Measurements from ENCODE around the gene UPF1.

UPF1 gene

DNA sequence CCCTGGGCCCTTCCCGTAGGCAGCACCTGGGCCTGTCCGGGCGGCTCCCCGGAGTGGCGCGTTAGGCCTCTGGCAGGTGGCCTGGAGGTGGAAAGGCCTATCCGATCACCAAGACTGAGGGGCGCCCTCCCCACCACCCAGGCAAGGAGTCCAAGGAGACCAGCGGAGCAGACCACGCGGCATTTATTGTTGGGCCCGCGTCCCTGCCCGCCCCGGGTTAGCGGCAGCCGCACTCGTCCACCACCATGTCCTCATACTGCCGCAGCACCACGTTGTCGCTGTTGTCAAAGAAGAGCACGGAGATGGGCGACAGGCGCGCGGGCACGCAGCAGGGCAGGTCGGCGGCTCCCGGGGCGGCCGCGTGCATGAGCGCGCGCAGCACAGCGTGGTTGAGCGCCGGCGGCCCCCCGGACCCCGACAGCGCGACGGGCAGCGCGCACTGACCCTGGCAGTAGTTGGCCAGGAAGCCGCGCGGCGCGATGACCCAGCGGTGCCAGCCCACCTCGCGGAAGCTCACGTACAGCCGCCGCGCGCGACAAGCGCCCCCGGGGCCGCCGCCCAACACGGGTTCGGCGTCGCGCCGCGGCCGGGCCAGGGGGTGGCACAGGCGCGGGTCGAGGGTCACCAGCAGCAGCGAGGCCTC lies 36.7 kb downstream of the UPF1 start:
- no peaks in the 10 kb centered on the region for H3K27me3 Mint-ChIP-seq (ENCODE audit: low read depth)
- H3K27ac Mint-ChIP-seq: no peak overlapping the region
- H3K36me3 Mint-ChIP-seq (ENCODE audit: low read depth): peaks cover 32% of the 10 kb centered on the region
- H3K4me1 Mint-ChIP-seq: peaks cover 5% of the 10 kb centered on the region
- H3K9me3 Mint-ChIP-seq: no peaks in the 10 kb centered on the region
- TF ChIP-seq, protein P1, sequence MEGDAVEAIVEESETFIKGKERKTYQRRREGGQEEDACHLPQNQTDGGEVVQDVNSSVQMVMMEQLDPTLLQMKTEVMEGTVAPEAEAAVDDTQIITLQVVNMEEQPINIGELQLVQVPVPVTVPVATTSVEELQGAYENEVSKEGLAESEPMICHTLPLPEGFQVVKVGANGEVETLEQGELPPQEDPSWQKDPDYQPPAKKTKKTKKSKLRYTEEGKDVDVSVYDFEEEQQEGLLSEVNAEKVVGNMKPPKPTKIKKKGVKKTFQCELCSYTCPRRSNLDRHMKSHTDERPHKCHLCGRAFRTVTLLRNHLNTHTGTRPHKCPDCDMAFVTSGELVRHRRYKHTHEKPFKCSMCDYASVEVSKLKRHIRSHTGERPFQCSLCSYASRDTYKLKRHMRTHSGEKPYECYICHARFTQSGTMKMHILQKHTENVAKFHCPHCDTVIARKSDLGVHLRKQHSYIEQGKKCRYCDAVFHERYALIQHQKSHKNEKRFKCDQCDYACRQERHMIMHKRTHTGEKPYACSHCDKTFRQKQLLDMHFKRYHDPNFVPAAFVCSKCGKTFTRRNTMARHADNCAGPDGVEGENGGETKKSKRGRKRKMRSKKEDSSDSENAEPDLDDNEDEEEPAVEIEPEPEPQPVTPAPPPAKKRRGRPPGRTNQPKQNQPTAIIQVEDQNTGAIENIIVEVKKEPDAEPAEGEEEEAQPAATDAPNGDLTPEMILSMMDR (IDR thresholded peaks at IDR 0.05; ENCODE audit: unreplicated experiment in 3 of 3): no peak
- H3K4me3 Mint-ChIP-seq: no peak overlapping the region

DNA sequence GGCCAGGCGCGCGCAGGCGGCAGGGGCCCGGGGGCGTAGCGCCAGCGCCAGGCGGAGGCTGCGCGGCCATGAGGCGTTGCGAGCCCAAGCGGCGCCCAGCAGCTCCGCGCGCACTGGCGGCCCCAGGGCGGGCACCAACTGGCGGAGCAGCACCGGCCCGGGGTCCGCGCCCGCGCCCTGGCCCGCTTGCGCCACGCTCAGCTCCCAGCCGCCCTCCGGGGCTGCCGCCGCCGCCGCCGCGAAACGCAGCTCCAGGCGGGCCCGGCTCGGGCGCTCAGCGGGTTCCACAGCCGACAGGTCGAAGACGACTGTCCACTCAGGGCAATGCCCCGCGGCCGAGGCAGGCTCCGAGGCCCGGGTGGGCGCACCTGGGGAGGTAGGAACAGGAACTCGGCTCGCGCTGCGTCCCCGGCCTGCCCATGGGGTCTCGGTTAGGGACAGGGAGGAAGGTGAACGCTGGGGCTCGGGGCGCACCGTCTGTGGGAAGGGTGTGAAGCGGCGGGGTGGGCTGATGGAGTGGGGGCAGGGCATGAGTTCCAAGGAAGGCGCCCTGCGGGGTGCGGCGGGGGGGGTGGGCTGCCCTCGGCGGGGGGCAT lies 37.4 kb downstream of the UPF1 start:
- peaks cover 36% of the 10 kb centered on the region for H3K36me3 Mint-ChIP-seq (ENCODE audit: low read depth)
- H3K27ac Mint-ChIP-seq: no peak overlapping the region
- H3K4me1 Mint-ChIP-seq: peaks cover 5% of the 10 kb centered on the region
- H3K9me3 Mint-ChIP-seq: no peaks in the 10 kb centered on the region
- H3K27me3 Mint-ChIP-seq (ENCODE audit: low read depth): no peaks in the 10 kb centered on the region
- TF ChIP-seq, protein P1 (IDR thresholded peaks at IDR 0.05; ENCODE audit: unreplicated experiment in 3 of 3): no peak
- H3K4me3 Mint-ChIP-seq: no peak overlapping the region

DNA sequence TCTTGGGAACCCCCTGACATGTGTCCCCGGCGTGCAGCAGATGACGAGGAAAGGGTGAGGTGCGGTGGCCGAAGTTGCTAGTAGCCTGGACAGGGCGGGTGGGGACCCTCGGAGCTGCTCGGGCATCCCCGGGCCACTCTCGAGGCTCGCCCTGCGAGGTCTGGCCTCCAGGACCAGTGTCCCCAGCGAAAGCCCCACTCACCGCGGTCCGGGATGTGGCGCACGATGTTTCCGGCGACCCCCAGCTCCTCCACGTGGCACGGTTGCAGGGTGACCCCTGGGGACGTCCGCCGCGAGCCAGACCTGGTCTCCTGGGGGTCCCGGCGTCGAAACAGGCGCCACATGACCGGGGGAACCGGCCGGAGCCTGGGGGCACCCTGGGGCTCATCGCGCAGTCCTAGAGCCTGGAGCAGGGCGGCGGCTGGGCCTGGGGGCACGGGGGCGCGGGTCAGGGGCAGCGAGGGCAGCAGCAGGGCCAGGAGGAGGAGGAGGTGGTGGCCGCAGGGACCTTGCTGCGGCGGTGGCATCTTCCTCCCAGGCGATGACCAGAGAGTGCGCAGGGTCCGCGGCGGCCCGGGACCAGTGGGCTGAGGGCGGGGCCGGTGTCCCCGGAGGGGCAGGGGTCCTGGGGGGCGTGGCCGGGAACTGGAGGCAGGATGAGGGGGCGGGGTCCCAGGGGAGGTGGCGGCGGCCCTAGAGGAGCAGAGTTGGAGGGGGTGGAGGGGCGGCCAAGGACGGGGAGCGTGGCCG lies 38.2 kb downstream of the UPF1 start:
- TF ChIP-seq, protein P1 (IDR thresholded peaks at IDR 0.05; ENCODE audit: unreplicated experiment in 3 of 3): no peak
- Mint-ChIP-seq H3K36me3 (ENCODE audit: low read depth) (peaks cover 41% of the 10 kb centered on the region), H3K9me3 (peaks cover 3% of the 10 kb centered on the region), H3K27me3 (ENCODE audit: low read depth) (no peaks in the 10 kb centered on the region), H3K4me3 (no peak overlapping the region), H3K4me1 (peaks cover 5% of the 10 kb centered on the region), H3K27ac (no peak overlapping the region)

DNA sequence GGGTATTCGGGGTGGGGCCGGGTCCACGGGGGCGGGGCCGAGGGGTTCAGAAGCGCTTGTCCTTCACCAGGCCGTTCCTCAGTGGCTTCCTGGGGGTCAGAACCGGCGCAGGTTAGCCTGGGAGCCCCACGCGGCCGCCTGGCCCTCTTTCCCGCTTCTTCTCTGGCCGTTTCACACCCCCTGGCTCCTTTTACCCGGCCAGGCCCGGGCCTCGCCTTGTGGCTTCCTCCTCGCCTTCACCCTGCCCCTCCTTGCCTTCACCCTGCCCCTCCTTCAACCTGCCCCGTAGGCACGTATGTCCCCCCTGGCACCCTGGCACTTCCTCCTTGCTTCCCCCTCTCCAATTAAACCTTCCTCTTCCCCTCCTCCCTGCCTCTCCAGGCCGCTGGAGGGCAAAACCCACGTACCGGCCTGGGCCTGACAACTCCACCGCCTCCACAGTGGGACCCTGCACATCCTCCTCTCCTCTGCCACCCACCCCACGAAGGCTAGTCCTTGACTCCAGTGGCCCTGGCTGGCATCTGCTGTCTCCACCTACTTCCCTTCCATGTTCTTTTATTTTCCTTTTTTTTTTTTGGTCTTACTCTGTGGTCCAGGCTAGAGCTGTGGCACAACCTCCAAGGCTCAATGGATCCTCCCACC lies 38.9 kb downstream of the UPF1 start:
- Mint-ChIP-seq H3K4me1 (peaks cover 5% of the 10 kb centered on the region), H3K4me3 (no peak overlapping the region), H3K27ac (no peak overlapping the region), H3K36me3 (ENCODE audit: low read depth) (peaks cover 45% of the 10 kb centered on the region), H3K9me3 (peaks cover 6% of the 10 kb centered on the region), H3K27me3 (ENCODE audit: low read depth) (no peaks in the 10 kb centered on the region)
- TF ChIP-seq, protein P1 (IDR thresholded peaks at IDR 0.05; ENCODE audit: unreplicated experiment in 3 of 3): no peak

DNA sequence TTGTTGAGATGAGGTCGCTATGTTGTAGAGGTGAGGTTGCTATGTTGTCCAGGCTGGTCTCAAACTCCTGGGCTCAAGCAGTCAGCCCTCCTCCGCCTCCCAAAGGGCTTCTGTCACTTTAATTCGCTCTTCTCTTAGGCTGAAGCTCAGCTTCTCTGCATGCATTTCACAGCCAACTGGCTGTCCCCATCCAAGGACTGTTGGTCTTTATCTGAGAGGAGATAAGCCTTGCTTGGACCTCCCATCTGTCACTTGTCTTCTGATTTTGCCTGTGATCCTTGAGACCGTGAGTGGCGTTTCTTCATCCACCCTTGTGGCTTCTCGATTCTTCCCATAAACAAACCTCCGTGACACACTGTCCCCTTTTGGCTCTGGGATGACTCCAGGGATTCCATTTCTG lies 39.8 kb downstream of the UPF1 start:
- H3K4me1 Mint-ChIP-seq: peaks cover 5% of the 10 kb centered on the region
- no peak overlapping the region for H3K4me3 Mint-ChIP-seq
- TF ChIP-seq, protein P1 (IDR thresholded peaks at IDR 0.05; ENCODE audit: unreplicated experiment in 3 of 3): no peak
- peaks cover 7% of the 10 kb centered on the region for H3K9me3 Mint-ChIP-seq
- peaks cover 54% of the 10 kb centered on the region for H3K36me3 Mint-ChIP-seq (ENCODE audit: low read depth)
- H3K27me3 Mint-ChIP-seq (ENCODE audit: low read depth): no peaks in the 10 kb centered on the region
- H3K27ac Mint-ChIP-seq: no peak overlapping the region
